Nephron progenitor cell (in vitro differentiated cells): ENCODE measurements around the gene HEATR3.
A peak's percentile ranks its signal among the peaks of the same experiment; 100 is the strongest.

Experiments
- DNase-seq: peaks from one replicate; pipeline ENCODE4 v3.0.0; 2021
- H3K27ac Mint-ChIP-seq: 2 replicates; pipeline ENCODE4 v1.8.0; 2021; ENCODE audit warnings: mild to moderate bottlenecking, moderate library complexity, mixed read lengths
- H3K27me3 Mint-ChIP-seq: 2 replicates; pipeline ENCODE4 v1.8.0; 2021; ENCODE audit warnings: mild to moderate bottlenecking, low read depth, mixed read lengths; ENCODE audit not compliant: poor library complexity
- H3K36me3 Mint-ChIP-seq: 2 replicates; pipeline ENCODE4 v1.8.0; 2021; ENCODE audit warnings: low read depth, mixed read lengths
- H3K4me1 Mint-ChIP-seq: 2 replicates; pipeline ENCODE4 v1.8.0; 2021; ENCODE audit warnings: mixed read lengths
- H3K4me3 Mint-ChIP-seq: 2 replicates; pipeline ENCODE4 v1.8.0; 2021; ENCODE audit warnings: mild to moderate bottlenecking, moderate library complexity, mixed read lengths
- H3K9me3 Mint-ChIP-seq: 2 replicates; pipeline ENCODE4 v1.8.0; 2021; ENCODE audit warnings: mild to moderate bottlenecking, moderate library complexity, mixed read lengths
- TF ChIP-seq, protein P1 (sequence below): fragments of 200-600 bp; sonication (generic); IDR thresholded peaks from 2 replicates; pipeline ENCODE4 v1.5.0; 2021; ENCODE audit warnings: antibody characterized with exemption

The HEATR3 gene

GRCh38 chr16:50093607-50094539, 28.1 kb downstream of the HEATR3 start:
- Mint-ChIP-seq H3K9me3 (no peaks in the 10 kb centered on the region), H3K4me1 (peaks cover 5% of the 10 kb centered on the region), H3K27ac (peak overlapping the region; percentile 91), H3K36me3 (peaks cover 48% of the 10 kb centered on the region), H3K4me3 (no peak overlapping the region), H3K27me3 (peaks cover 3% of the 10 kb centered on the region)
- no peak for DNase-seq
- TF ChIP-seq, protein P1, sequence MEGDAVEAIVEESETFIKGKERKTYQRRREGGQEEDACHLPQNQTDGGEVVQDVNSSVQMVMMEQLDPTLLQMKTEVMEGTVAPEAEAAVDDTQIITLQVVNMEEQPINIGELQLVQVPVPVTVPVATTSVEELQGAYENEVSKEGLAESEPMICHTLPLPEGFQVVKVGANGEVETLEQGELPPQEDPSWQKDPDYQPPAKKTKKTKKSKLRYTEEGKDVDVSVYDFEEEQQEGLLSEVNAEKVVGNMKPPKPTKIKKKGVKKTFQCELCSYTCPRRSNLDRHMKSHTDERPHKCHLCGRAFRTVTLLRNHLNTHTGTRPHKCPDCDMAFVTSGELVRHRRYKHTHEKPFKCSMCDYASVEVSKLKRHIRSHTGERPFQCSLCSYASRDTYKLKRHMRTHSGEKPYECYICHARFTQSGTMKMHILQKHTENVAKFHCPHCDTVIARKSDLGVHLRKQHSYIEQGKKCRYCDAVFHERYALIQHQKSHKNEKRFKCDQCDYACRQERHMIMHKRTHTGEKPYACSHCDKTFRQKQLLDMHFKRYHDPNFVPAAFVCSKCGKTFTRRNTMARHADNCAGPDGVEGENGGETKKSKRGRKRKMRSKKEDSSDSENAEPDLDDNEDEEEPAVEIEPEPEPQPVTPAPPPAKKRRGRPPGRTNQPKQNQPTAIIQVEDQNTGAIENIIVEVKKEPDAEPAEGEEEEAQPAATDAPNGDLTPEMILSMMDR: no peak

GRCh38 chr16:50096791-50097190, 31.0 kb downstream of the HEATR3 start:
- Mint-ChIP-seq H3K4me3 (no peak overlapping the region), H3K27me3 (no peaks in the 10 kb centered on the region), H3K36me3 (peaks cover 35% of the 10 kb centered on the region), H3K27ac (no peak overlapping the region), H3K4me1 (peaks cover 5% of the 10 kb centered on the region), H3K9me3 (no peaks in the 10 kb centered on the region)
- DNase-seq: no peak
- TF ChIP-seq, protein P1: no peak

DNA sequence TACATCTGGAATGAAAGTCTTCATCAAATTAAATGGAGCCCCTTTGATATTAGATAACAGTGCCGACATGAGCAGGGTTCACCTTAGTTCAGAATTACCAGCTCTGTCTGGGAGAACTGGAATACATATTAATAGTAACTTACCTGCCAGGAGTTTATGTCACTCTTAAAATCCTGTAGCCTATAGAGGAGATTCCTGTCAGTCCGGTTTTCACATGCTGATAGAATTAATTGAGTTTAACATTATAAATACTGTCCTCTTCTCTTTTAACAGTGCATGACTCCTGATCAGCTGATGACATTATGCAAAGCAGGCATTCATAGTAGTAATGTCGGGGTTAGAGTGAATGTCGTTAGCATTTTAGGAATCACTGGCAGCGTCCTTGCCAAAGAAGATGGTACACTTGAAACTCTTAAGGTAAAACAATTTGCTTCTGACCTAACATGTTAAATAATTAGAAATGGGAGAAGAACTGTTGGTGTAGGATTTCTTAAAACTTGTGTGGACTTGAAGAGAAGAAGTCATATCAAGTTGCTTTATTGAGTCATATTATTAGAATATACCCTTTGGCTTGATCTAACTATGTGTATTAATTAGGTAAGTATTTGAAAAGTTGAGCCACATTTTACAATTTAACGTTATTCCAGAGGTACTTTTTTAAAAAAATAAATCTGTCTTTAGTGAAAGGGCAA, 34.3 kb downstream of the HEATR3 start:
- no peaks in the 10 kb centered on the region for H3K9me3 Mint-ChIP-seq
- peaks cover 32% of the 10 kb centered on the region for H3K36me3 Mint-ChIP-seq
- H3K27me3 Mint-ChIP-seq: no peaks in the 10 kb centered on the region
- no peak overlapping the region for H3K4me3 Mint-ChIP-seq
- DNase-seq: no peak
- TF ChIP-seq, protein P1: no peak
- no peak overlapping the region for H3K27ac Mint-ChIP-seq
- H3K4me1 Mint-ChIP-seq: peaks cover 5% of the 10 kb centered on the region

DNA sequence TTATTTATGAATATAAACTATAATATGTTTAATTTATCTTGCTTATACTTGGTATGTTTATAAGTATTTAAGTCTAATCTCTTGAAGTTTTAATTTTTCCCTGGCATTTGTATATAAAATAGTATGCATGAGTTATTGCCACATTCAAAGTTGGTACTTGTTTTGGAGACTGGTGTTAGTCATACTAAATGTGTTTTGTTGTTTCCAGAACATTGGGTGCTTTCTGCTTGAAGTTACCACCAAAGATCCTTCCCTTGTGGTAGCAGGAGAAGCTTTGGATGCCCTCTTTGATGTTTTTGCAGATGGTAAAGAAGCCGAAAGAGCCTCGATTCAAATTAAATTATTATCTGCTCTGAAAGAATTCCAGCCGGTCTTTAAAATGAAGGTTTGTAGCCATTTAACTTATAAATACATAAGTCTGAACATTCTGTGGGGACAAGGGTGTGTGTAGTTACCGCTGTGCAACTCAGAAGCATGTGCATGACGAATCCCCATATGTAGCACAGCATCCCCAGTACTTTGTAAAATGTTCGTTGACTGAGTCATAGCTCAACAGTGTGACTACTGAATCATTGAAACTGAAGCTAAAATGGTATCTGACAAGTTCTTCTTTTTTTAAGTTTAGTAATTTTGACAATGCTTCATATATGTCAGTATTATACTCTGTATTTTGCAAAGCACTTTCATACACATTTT, 36.4 kb downstream of the HEATR3 start:
- Mint-ChIP-seq H3K9me3 (no peaks in the 10 kb centered on the region), H3K27me3 (no peaks in the 10 kb centered on the region), H3K27ac (no peak overlapping the region), H3K4me1 (peaks cover 5% of the 10 kb centered on the region), H3K36me3 (peaks cover 29% of the 10 kb centered on the region), H3K4me3 (no peak overlapping the region)
- TF ChIP-seq, protein P1: no peak
- no peak for DNase-seq

- TF ChIP-seq, protein P1: no peak
- H3K27ac Mint-ChIP-seq: peak overlapping the region; percentile 40
- no peak overlapping the region for H3K4me3 Mint-ChIP-seq
- H3K4me1 Mint-ChIP-seq: peaks cover 5% of the 10 kb centered on the region
- H3K27me3 Mint-ChIP-seq: no peaks in the 10 kb centered on the region
- no peaks in the 10 kb centered on the region for H3K9me3 Mint-ChIP-seq
- H3K36me3 Mint-ChIP-seq: peaks cover 32% of the 10 kb centered on the region
- DNase-seq: no peak
Measured at GRCh38 chr16:50103764-50104163, 38.0 kb downstream of the HEATR3 start.
